OCI-LY7 (cell line): ENCODE measurements around the gene B3GAT1. TPM values are rescaled to one million over a fixed set of nuclear protein-coding genes. Genes with fewer than 3 reads are reported as not detected.

Experiments
- BruUV-seq: library from RNA; stranded (reverse); fragments of 400-500 nt; replicated peaks from 2 replicates; lab custom pipeline; 2021; lab: Mats Ljungman, UMichigan
- CTCF ChIA-PET: fragments of 300-600 bp; sonication (Branson Sonifier 250); formaldehyde crosslinking; loops from one replicate; lab custom pipeline; 2022; ENCODE audit warnings: antibody characterized with exemption; ENCODE audit not compliant: unreplicated experiment; lab: Charles Lee
- POLR2A ChIA-PET: fragments of 300-600 bp; sonication (Branson Sonifier 250); formaldehyde crosslinking; loops from one replicate; lab custom pipeline; 2022; ENCODE audit warnings: antibody characterized with exemption; lab: Charles Lee
- DNase-seq: peaks from one replicate; pipeline ENCODE4 v3.0.0-alpha.2; 2015; ENCODE audit warnings: low spot score
- H2AFZ ChIP-seq: fragments of 200-600 bp; sonication (generic), shearing (Covaris generic); 2 replicates; pipeline ENCODE4 v1.6.1; 2014; ENCODE audit warnings: mild to moderate bottlenecking, antibody characterized with exemption, low read length, moderate library complexity
- H3K27ac ChIP-seq: fragments of 200-600 bp; sonication (generic); 2 replicates; pipeline ENCODE4 v1.5.1; 2014; ENCODE audit warnings: mixed run types, low read depth, mild to moderate bottlenecking, moderate library complexity, low read length, inconsistent platforms; ENCODE audit not compliant: poor library complexity, severe bottlenecking
- H3K36me3 ChIP-seq: fragments of 200-600 bp; sonication (generic); 2 replicates; pipeline ENCODE4 v1.6.1; 2014; ENCODE audit warnings: mild to moderate bottlenecking, antibody characterized with exemption, low read length, moderate library complexity, mixed read lengths; ENCODE audit not compliant: insufficient read depth
- H3K4me1 ChIP-seq: fragments of 200-600 bp; sonication (generic); 2 replicates; pipeline ENCODE4 v1.5.1; 2014; ENCODE audit warnings: mild to moderate bottlenecking, low read length; ENCODE audit not compliant: insufficient read depth, poor library complexity, severe bottlenecking
- H3K4me2 ChIP-seq: fragments of 200-600 bp; sonication (generic); 2 replicates; pipeline ENCODE4 v1.6.1; 2014; ENCODE audit warnings: mild to moderate bottlenecking, low read length
- H3K4me3 ChIP-seq: fragments of 200-600 bp; sonication (generic); 2 replicates; pipeline ENCODE4 v1.5.1; 2014; ENCODE audit warnings: mild to moderate bottlenecking, low read depth, low read length; ENCODE audit not compliant: poor library complexity, severe bottlenecking
- H3K79me2 ChIP-seq: fragments of 200-600 bp; sonication (generic); 2 replicates; pipeline ENCODE4 v1.6.1; 2016; ENCODE audit warnings: low read depth, mild to moderate bottlenecking, low read length, moderate library complexity, mixed read lengths; ENCODE audit not compliant: insufficient read depth
- H3K9me2 ChIP-seq: fragments of 200-600 bp; sonication (generic); 2 replicates; pipeline ENCODE4 v1.6.1; 2016; ENCODE audit warnings: mild to moderate bottlenecking, low read length, mixed read lengths; ENCODE audit not compliant: insufficient read depth
- H3K9me3 ChIP-seq: fragments of 200-600 bp; sonication (generic); 2 replicates; pipeline ENCODE4 v1.6.1; 2014; ENCODE audit warnings: mild to moderate bottlenecking, mixed run types, low read length, mixed read lengths
- H4K20me1 ChIP-seq: fragments of 200-600 bp; sonication (generic); 2 replicates; pipeline ENCODE4 v1.6.1; 2014; ENCODE audit warnings: mild to moderate bottlenecking, antibody characterized with exemption, low read length, moderate library complexity, mixed read lengths; ENCODE audit not compliant: insufficient read depth
- EZH2phosphoT487 ChIP-seq: fragments of 200-600 bp; sonication (generic); IDR thresholded peaks from 2 replicates; pipeline ENCODE4 v1.6.1; 2018; ENCODE audit warnings: low read depth, borderline replicate concordance, mild to moderate bottlenecking, mixed run types, antibody characterized with exemption, low read length, moderate library complexity, mixed read lengths
- intact Hi-C: fragments of 100-400 bp; cut with micrococcal nuclease; formaldehyde crosslinking; loops from one replicate; pipeline ENCODE4 v1.10.0; 2022; ENCODE audit not compliant: unreplicated experiment
- total RNA-seq, 2 experiments: library from RNA; depleted of rRNA in 1 of 2; stranded (reverse); fragments of >200 nt in 1 of 2; shearing (Covaris generic) in 1 of 2; gene quantifications; 2 replicates each; pipeline ENCODE4 v1.2.3, GENCODE V29; 2014 to 2022
- TF ChIP-seq, protein P1 (sequence below): fragments of 200-600 bp; sonication (generic); conservative IDR thresholded peaks from 2 replicates; pipeline ENCODE4 v1.5.1; 2014; ENCODE audit warnings: mild to moderate bottlenecking, antibody characterized with exemption, low read length, moderate library complexity, mixed read lengths

The B3GAT1 gene
- total RNA-seq, 2 experiments from 2014 or later = not detected

DNA sequence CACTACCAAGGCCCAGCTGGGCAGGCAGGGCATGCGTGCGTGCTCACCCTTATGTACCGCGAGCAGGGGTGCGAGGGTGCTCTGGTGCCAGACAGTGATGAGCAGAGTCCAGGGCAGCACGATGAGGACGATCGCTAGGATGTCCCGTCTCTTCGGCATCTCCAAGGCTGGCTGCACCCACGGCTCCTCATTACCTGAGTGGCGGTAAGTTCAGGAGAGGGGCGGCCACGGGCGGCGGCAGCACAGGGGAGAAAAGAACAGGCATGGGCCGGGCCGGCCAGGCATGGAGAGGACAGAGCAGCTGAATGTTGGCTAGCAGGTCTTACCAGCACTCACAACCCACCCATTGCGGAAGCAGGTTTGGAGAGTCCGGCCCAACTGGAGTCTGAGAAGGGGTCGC lies 24.5 kb downstream of the B3GAT1 start:
- H3K79me2 ChIP-seq = no peaks in the 10 kb centered on the region
- H3K27ac ChIP-seq = no peak overlapping the region
- TF ChIP-seq, protein P1, sequence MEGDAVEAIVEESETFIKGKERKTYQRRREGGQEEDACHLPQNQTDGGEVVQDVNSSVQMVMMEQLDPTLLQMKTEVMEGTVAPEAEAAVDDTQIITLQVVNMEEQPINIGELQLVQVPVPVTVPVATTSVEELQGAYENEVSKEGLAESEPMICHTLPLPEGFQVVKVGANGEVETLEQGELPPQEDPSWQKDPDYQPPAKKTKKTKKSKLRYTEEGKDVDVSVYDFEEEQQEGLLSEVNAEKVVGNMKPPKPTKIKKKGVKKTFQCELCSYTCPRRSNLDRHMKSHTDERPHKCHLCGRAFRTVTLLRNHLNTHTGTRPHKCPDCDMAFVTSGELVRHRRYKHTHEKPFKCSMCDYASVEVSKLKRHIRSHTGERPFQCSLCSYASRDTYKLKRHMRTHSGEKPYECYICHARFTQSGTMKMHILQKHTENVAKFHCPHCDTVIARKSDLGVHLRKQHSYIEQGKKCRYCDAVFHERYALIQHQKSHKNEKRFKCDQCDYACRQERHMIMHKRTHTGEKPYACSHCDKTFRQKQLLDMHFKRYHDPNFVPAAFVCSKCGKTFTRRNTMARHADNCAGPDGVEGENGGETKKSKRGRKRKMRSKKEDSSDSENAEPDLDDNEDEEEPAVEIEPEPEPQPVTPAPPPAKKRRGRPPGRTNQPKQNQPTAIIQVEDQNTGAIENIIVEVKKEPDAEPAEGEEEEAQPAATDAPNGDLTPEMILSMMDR = no peak
- no peak for TF ChIP-seq EZH2phosphoT487
- H3K36me3 ChIP-seq = no peaks in the 10 kb centered on the region
- H3K4me2 ChIP-seq = no peak overlapping the region
- no peak overlapping the region for H3K4me3 ChIP-seq
- H3K4me1 ChIP-seq = no peaks in the 10 kb centered on the region
- H2AFZ ChIP-seq = no peak overlapping the region
- H3K9me2 ChIP-seq = no peaks in the 10 kb centered on the region
- no peaks in the 10 kb centered on the region for H4K20me1 ChIP-seq
- ChIA-PET POLR2A (no interaction called here), CTCF (no interaction called here)
- no peaks in the 10 kb centered on the region for H3K9me3 ChIP-seq
- intact Hi-C loops = no loop called here
- BruUV-seq = no TSS peak
- DNase-seq = no peak

GRCh38 chr11:134386945-134387344 lies 25.1 kb downstream of the B3GAT1 start:
- H3K9me2 ChIP-seq = no peaks in the 10 kb centered on the region
- no peaks in the 10 kb centered on the region for H3K4me1 ChIP-seq

More at GRCh38 chr11:134386945-134387344, 25.1 kb downstream of the B3GAT1 start:
- no peak overlapping the region for H3K27ac ChIP-seq
- no peak overlapping the region for H3K4me2 ChIP-seq
- no peak for DNase-seq
- no TSS peak for BruUV-seq
- H3K4me3 ChIP-seq = no peak overlapping the region
- no peaks in the 10 kb centered on the region for H3K9me3 ChIP-seq
- ChIA-PET POLR2A (no interaction called here), CTCF (no interaction called here)
- no peaks in the 10 kb centered on the region for H3K79me2 ChIP-seq
- no peaks in the 10 kb centered on the region for H3K36me3 ChIP-seq
- no peaks in the 10 kb centered on the region for H4K20me1 ChIP-seq
- H2AFZ ChIP-seq = no peak overlapping the region
- no peak for TF ChIP-seq EZH2phosphoT487
- TF ChIP-seq, protein P1 = no peak
- intact Hi-C loops = no loop called here
